T-cell (primary cell): Measurements from ENCODE around the gene AKAP13. TPM values are rescaled to one million over a fixed set of nuclear protein-coding genes. Genes with fewer than 3 reads are reported as not detected.

Experiments
- ATAC-seq, 4 experiments: fragments of 200-7000 bp in 3 of 4; fragments of 150-1000 bp in 1 of 4; cut with Tn5 transposase; replicated peaks in 1 of 4; 1 replicate in 3 of 4; 2 replicates in 1 of 4; pipeline ENCODE4 v1.10.0; 2021; ENCODE audit warnings: moderate library complexity in 3 of 4, mild to moderate bottlenecking in 2 of 4, moderate number of reproducible peaks in 1 of 4
- CTCF ChIA-PET, 2 donors: fragments of 300-600 bp; sonication (Branson Sonifier 250); formaldehyde crosslinking; loops; one replicate each; lab custom pipeline; 2022; ENCODE audit warnings: antibody characterized with exemption in 2 of 2; lab: Charles Lee
- POLR2A ChIA-PET, 2 donors: fragments of 300-600 bp; sonication (Branson Sonifier 250); formaldehyde crosslinking; loops; one replicate each; lab custom pipeline; 2022; ENCODE audit warnings: antibody characterized with exemption in 2 of 2; lab: Charles Lee
- DNase-seq, 35 experiments: peaks; one replicate each; pipeline versions ENCODE4 v3.0.0 to v3.0.0-alpha.2; 2013 to 2023
- H3K27ac ChIP-seq: one replicate; pipeline ENCODE4 v1.5.1; 2013; ENCODE audit warnings: low read length
- H3K27me3 ChIP-seq, 2 experiments: replicated peaks in 1 of 2; 1 replicate in 1 of 2; 2 replicates in 1 of 2; pipeline versions ENCODE4 v1.6.1 to v1.7.0; 2013; ENCODE audit warnings: low read length in 1 of 2, mixed read lengths in 1 of 2; ENCODE audit not compliant: control insufficient read depth in 2 of 2, insufficient read depth in 2 of 2; ENCODE audit errors: extremely low read depth in 1 of 2
- H3K36me3 ChIP-seq, 2 donors: 1 replicate in 1 of 2; 2 replicates in 1 of 2; pipeline versions ENCODE4 v1.6.1 to v1.7.0; 2013; ENCODE audit warnings: low read length in 1 of 2; ENCODE audit not compliant: control insufficient read depth in 2 of 2, insufficient read depth in 1 of 2; ENCODE audit errors: extremely low read depth in 1 of 2
- H3K4me1 ChIP-seq, 2 experiments: 1 replicate in 1 of 2; 2 replicates in 1 of 2; pipeline versions ENCODE4 v1.6.1 to v1.7.0; 2013; ENCODE audit warnings: low read length in 2 of 2, mixed read lengths in 1 of 2; ENCODE audit not compliant: insufficient read depth in 2 of 2, control insufficient read depth in 1 of 2; ENCODE audit errors: extremely low read depth in 1 of 2
- H3K4me3 ChIP-seq, 2 donors: 1 replicate in 1 of 2; 2 replicates in 1 of 2; pipeline versions ENCODE4 v1.5.1 to v1.7.0; 2013; ENCODE audit warnings: mild to moderate bottlenecking in 2 of 2, low read length in 1 of 2, moderate library complexity in 1 of 2; ENCODE audit not compliant: control insufficient read depth in 1 of 2; ENCODE audit errors: extremely low read depth in 1 of 2
- H3K9me3 ChIP-seq: 2 replicates; pipeline ENCODE4 v1.7.0; 2013
- H3K27ac Mint-ChIP-seq, 2 donors: one replicate each; pipeline ENCODE4 v1.8.0; 2020 to 2021; ENCODE audit warnings: mild to moderate bottlenecking in 2 of 2, mixed read lengths in 2 of 2
- H3K27me3 Mint-ChIP-seq, 2 donors: one replicate each; pipeline ENCODE4 v1.8.0; 2021 to 2022; ENCODE audit warnings: mixed read lengths in 2 of 2
- H3K36me3 Mint-ChIP-seq: one replicate; pipeline ENCODE4 v1.8.0; 2021; ENCODE audit warnings: mixed read lengths
- H3K4me1 Mint-ChIP-seq, 3 donors: one replicate each; pipeline ENCODE4 v1.8.0; 2020 to 2022; ENCODE audit warnings: mixed read lengths in 3 of 3, mild to moderate bottlenecking in 1 of 3
- H3K4me3 Mint-ChIP-seq, 3 donors: one replicate each; pipeline ENCODE4 v1.8.0; 2020 to 2022; ENCODE audit warnings: mild to moderate bottlenecking in 3 of 3, mixed read lengths in 3 of 3, moderate library complexity in 3 of 3
- H3K9me3 Mint-ChIP-seq, 3 donors: one replicate each; pipeline ENCODE4 v1.8.0; 2020 to 2022; ENCODE audit warnings: mixed read lengths in 3 of 3
- WGBS: methylation state at CpG from one replicate; pipeline ENCODE4 v1.1.5; 2013; ENCODE audit warnings: missing lambda C conversion rate; ENCODE audit not compliant: insufficient coverage; 5-methylcytosine and 5-hydroxymethylcytosine counted together
- total RNA-seq, 35 experiments: library from RNA in 6 of 35; stranded (reverse) in 6 of 35; fragments of 120-200 nt in 1 of 35; gene quantifications; one replicate each; pipeline versions ENCODE4 v1.2.1 to v1.2.4 and lab custom pipeline; 2013 to 2026

AKAP13 gene
- total RNA-seq, 5 donors from 2014 or later (not counting 1 experiment from before 2014, with no cell fraction given): 232 to 391 (median 281) TPM

DNA sequence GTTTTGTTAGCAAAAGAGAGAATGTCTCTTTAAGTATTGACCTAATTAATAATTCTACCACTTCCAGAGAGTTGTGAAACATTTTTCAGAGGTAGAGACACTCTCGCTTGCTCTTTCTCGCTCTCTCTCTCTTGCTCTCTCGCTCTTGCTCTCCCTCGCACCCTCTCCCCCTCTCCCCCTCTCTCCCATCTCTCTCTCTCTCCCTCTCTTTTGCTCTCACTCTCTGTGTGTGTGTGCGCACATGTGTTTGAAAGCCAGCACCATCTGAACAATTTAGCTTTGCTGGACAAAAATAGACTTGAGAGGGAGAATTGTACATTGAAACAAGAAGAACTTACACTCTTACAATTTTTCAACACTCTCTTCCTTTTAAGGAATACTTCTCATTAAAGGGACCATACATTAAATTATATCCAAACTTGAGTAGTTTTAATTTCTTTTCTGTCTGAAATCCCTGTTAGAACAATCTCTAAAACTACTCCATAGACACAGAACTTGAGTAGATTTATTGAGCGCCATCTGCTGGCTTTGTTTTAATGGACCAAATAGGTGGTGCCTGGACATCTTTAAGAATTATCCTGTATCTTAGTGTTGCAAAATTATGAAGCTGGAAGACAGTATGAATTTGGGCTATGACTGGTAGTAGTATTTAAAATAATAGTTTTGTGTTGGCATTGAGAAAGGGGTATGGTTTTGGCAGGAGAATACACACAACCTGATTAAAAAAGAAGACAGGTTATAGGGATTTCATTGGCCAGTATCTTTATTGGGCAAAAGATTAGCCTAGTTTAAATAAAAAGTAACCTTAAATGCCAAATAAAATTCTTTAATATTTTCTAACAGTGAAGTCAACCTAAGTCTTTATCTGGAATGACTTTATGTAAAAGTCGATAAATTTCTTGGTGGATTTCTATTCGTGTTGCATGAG is 124.6 kb downstream of the AKAP13 start:
- peak in 25 of 35 experiments; percentile 7 to 73 (median 33) for DNase-seq
- Histone ChIP-seq H3K27ac (no peak overlapping the region), H3K27me3 (no peaks in the 10 kb centered on the region), H3K4me3 (no peak overlapping the region), H3K36me3 (no peaks in the 10 kb centered on the region), H3K4me1 (peaks cover 3 to 20% of the 10 kb centered on the region in 2 experiments), H3K9me3 (no peaks in the 10 kb centered on the region)
- peaks cover 70 to 84% (median 74%) of the 10 kb centered on the region in 3 donors for H3K4me1 Mint-ChIP-seq
- WGBS: 89% methylated on average over 6 of the region's 8 CpGs
- H3K27ac Mint-ChIP-seq: no peak overlapping the region
- POLR2A ChIA-PET: no interaction called here
- no peak overlapping the region for H3K4me3 Mint-ChIP-seq
- CTCF ChIA-PET: interaction anchor here (0.7 to 3.5 kb wide), 13 partner anchors 16 to 879 kb away, joined by 3 to 19 read pairs (median 3); no protein-coding TSS in a partner anchor
- H3K36me3 Mint-ChIP-seq: no peaks in the 10 kb centered on the region
- no peaks in the 10 kb centered on the region for H3K27me3 Mint-ChIP-seq
- H3K9me3 Mint-ChIP-seq: no peaks in the 10 kb centered on the region
- ATAC-seq: peak; percentile 43 to 67 (median 48)

- POLR2A ChIA-PET: interaction anchor here (0.6 to 0.7 kb wide), 2 partner anchors 114 to 176 kb away, joined by 3 to 9 read pairs; no protein-coding TSS in a partner anchor
- H3K9me3 Mint-ChIP-seq: no peaks in the 10 kb centered on the region
- Histone ChIP-seq H3K27ac (no peak overlapping the region), H3K4me3 (no peak overlapping the region), H3K27me3 (no peaks in the 10 kb centered on the region), H3K9me3 (no peaks in the 10 kb centered on the region), H3K4me1 (peaks cover 0 to 9% of the 10 kb centered on the region in 2 experiments), H3K36me3 (no peaks in the 10 kb centered on the region)
- no peak overlapping the region for H3K4me3 Mint-ChIP-seq
- DNase-seq: no peak
- H3K27me3 Mint-ChIP-seq: no peaks in the 10 kb centered on the region
- no peak overlapping the region for H3K27ac Mint-ChIP-seq
- no CpG with 5 or more reads among the region's 2 CpGs for WGBS
- CTCF ChIA-PET: interaction anchor here in 1 of 2 donors (0.7 kb wide), 1 partner anchor 8 kb away, joined by 3 read pairs; no protein-coding TSS in a partner anchor
- ATAC-seq: no peak
- H3K4me1 Mint-ChIP-seq: peaks cover 63 to 79% (median 67%) of the 10 kb centered on the region in 3 donors
- no peaks in the 10 kb centered on the region for H3K36me3 Mint-ChIP-seq
Measured at GRCh38 chr15:85507114-85507513, 126.7 kb downstream of the AKAP13 start.

DNA sequence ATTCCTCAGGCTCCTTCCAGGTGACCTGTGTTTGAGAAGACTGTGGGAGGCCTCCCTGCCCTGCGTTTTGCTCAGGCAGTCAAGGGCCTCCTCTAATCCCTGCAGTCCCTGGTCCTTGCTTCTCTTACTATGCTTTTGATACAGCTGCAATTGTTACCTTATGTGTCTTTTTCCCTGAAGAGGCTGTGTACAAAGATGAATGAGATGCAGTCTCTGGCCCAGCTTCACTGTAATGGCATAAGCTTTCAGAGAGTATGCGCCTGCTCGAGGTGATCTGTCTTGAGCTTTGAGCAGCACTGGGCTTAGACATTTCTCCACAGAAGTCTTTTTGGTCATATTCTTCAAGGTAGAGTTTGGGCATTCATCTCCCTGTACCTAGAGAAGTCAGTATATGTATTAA is 129.6 kb downstream of the AKAP13 start:
- Mint-ChIP-seq H3K4me3 (no peak overlapping the region), H3K36me3 (no peaks in the 10 kb centered on the region), H3K27me3 (no peaks in the 10 kb centered on the region), H3K4me1 (peaks cover 58 to 77% (median 60%) of the 10 kb centered on the region in 3 donors), H3K9me3 (no peaks in the 10 kb centered on the region), H3K27ac (no peak overlapping the region)
- POLR2A ChIA-PET: interaction anchor here in 1 of 2 donors (0.5 kb wide), 1 partner anchor 14 kb away, joined by 3 read pairs; no protein-coding TSS in a partner anchor
- H3K9me3 ChIP-seq: no peaks in the 10 kb centered on the region
- H3K4me3 ChIP-seq: no peak overlapping the region
- CTCF ChIA-PET: no interaction called here
- no peaks in the 10 kb centered on the region for H3K27me3 ChIP-seq
- no CpG with 5 or more reads among the region's 3 CpGs for WGBS
- H3K27ac ChIP-seq: no peak overlapping the region
- ATAC-seq (no peak), DNase-seq (no peak)
- no peaks in the 10 kb centered on the region for H3K36me3 ChIP-seq
- peaks cover 0 to 5% of the 10 kb centered on the region in 2 experiments for H3K4me1 ChIP-seq

- H3K4me1 ChIP-seq: no peaks in the 10 kb centered on the region
- Mint-ChIP-seq H3K9me3 (no peaks in the 10 kb centered on the region), H3K36me3 (no peaks in the 10 kb centered on the region), H3K4me3 (no peak overlapping the region), H3K27me3 (no peaks in the 10 kb centered on the region), H3K4me1 (peaks cover 60 to 77% (median 76%) of the 10 kb centered on the region in 3 donors), H3K27ac (no peak overlapping the region)
- H3K27ac ChIP-seq: no peak overlapping the region
- H3K4me3 ChIP-seq: no peak overlapping the region
- no CpG with 5 or more reads among the region's 3 CpGs for WGBS
- no peak for DNase-seq
- H3K9me3 ChIP-seq: no peaks in the 10 kb centered on the region
- ChIA-PET POLR2A (no interaction called here), CTCF (no interaction called here)
- ATAC-seq: no peak
- H3K36me3 ChIP-seq: no peaks in the 10 kb centered on the region
- H3K27me3 ChIP-seq: no peaks in the 10 kb centered on the region
Measured at GRCh38 chr15:85514413-85514812, 134.0 kb downstream of the AKAP13 start.

DNA sequence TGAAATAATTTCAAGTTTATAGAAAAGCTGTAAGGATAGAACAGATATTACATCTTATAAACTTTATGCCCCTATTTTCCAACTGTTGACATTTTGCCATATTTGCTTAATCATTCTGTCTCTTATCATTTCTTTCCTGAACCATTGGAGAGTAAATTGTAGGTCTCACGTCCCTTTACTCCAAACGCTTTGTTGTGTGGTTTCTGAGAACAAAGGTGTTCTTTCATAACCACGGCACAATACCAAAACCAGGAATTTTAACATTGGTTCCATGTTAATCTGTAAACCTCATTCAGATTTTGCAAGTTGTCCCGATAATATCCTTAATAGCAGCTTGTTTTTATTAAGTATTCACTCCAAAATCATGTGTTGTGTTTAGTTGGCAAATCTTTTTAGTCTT is 134.8 kb downstream of the AKAP13 start:
- ChIA-PET POLR2A (no interaction called here), CTCF (no interaction called here)
- Histone ChIP-seq H3K27ac (no peak overlapping the region), H3K36me3 (no peaks in the 10 kb centered on the region), H3K27me3 (no peaks in the 10 kb centered on the region), H3K4me1 (no peaks in the 10 kb centered on the region), H3K9me3 (no peaks in the 10 kb centered on the region), H3K4me3 (no peak overlapping the region)
- Mint-ChIP-seq H3K27me3 (no peaks in the 10 kb centered on the region), H3K4me3 (no peak overlapping the region), H3K36me3 (no peaks in the 10 kb centered on the region), H3K9me3 (no peaks in the 10 kb centered on the region), H3K27ac (no peak overlapping the region), H3K4me1 (peaks cover 62 to 72% (median 70%) of the 10 kb centered on the region in 3 donors)
- no CpG with 5 or more reads among the region's 4 CpGs for WGBS
- ATAC-seq (no peak), DNase-seq (no peak)

DNA sequence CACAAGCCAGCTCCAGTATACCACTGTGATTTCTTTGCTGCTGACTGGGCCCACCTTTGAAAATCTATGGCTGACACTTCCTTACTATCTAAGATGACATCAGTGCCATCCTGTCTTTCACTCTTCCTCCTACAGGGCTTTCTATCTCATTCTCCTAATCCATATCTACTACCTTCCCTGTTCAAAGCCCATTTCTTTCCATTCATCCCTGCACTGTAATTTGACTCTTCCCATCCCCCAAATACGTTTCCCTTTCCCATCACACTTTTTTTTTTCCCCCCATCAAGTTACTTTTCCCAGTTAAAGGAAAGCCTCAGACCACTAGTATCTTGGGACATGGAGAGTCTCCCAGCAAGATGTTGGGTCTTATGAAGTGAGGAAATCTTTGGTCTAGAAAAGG is 136.7 kb downstream of the AKAP13 start:
- H3K9me3 Mint-ChIP-seq: no peaks in the 10 kb centered on the region
- no peak overlapping the region for H3K4me3 Mint-ChIP-seq
- Histone ChIP-seq H3K4me3 (no peak overlapping the region), H3K9me3 (no peaks in the 10 kb centered on the region), H3K4me1 (no peaks in the 10 kb centered on the region), H3K36me3 (no peaks in the 10 kb centered on the region), H3K27me3 (no peaks in the 10 kb centered on the region), H3K27ac (no peak overlapping the region)
- ChIA-PET CTCF (no interaction called here), POLR2A (no interaction called here)
- ATAC-seq (no peak), DNase-seq (no peak)
- no peaks in the 10 kb centered on the region for H3K27me3 Mint-ChIP-seq
- peaks cover 6% of the 10 kb centered on the region for H3K36me3 Mint-ChIP-seq
- H3K27ac Mint-ChIP-seq: peak overlapping the region in 1 of 2 donors; percentile 58
- no CpG with 5 or more reads among the region's 1 CpG for WGBS
- H3K4me1 Mint-ChIP-seq: peaks cover 62 to 70% (median 66%) of the 10 kb centered on the region in 3 donors
